GDM1 (cell line): Measurements from ENCODE around the gene PLXND1.
A peak's percentile ranks its signal among the peaks of the same experiment; 100 is the strongest.

Experiments used
- DNase-seq: peaks from one replicate; lab custom pipeline; 2025; lab: John Stamatoyannopoulos, UW

PLXND1 gene

GRCh38 chr3:129599607-129600006, 6.9 kb downstream of the PLXND1 start:
- peak; percentile 84 for DNase-seq

- DNase-seq = no peak
Measured at GRCh38 chr3:129599073-129599472, 7.4 kb downstream of the PLXND1 start.

GRCh38 chr3:129598484-129598883, 8.0 kb downstream of the PLXND1 start:
- DNase-seq = no peak

- no peak for DNase-seq
Measured at GRCh38 chr3:129598000-129598381, 8.5 kb downstream of the PLXND1 start.

GRCh38 chr3:129597087-129597999, 9.1 kb downstream of the PLXND1 start:
- no peak for DNase-seq

GRCh38 chr3:129596194-129597086, 10.0 kb downstream of the PLXND1 start:
- no peak for DNase-seq

- DNase-seq = no peak
Measured at GRCh38 chr3:129595544-129596193, 10.8 kb downstream of the PLXND1 start.

GRCh38 chr3:129594907-129595390, 11.5 kb downstream of the PLXND1 start:
- no peak for DNase-seq

GRCh38 chr3:129594409-129594808, 12.1 kb downstream of the PLXND1 start:
- DNase-seq = no peak

- DNase-seq = no peak
Measured at GRCh38 chr3:129593595-129594339, 12.7 kb downstream of the PLXND1 start.

GRCh38 chr3:129593230-129593594, 13.3 kb downstream of the PLXND1 start:
- DNase-seq = peak; percentile 18

GRCh38 chr3:129592381-129593131, 13.9 kb downstream of the PLXND1 start:
- peak; percentile 70 for DNase-seq

- no peak for DNase-seq
Measured at GRCh38 chr3:129591932-129592331, 14.5 kb downstream of the PLXND1 start.

- DNase-seq = no peak
Measured at GRCh38 chr3:129590215-129590614, 16.3 kb downstream of the PLXND1 start.

GRCh38 chr3:129587566-129588210, 18.8 kb downstream of the PLXND1 start:
- DNase-seq = no peak

- no peak for DNase-seq
Measured at GRCh38 chr3:129586746-129587430, 19.6 kb downstream of the PLXND1 start.

- DNase-seq = no peak
Measured at GRCh38 chr3:129585949-129586657, 20.4 kb downstream of the PLXND1 start.

- DNase-seq = no peak
Measured at GRCh38 chr3:129584631-129585030, 21.8 kb downstream of the PLXND1 start.

GRCh38 chr3:129583289-129583688, 23.2 kb downstream of the PLXND1 start:
- DNase-seq = no peak
